Stimulated activated CD4-positive, alpha-beta T cell treated with anti-CD3 and anti-CD28 coated beads, TNF-alpha, amount 100 ng/mL, for 4 hours (primary cell): ENCODE results near the gene PIN1.

Experiments used
- DNase-seq, 3 experiments: peaks; one replicate each; pipeline ENCODE4 v3.0.0-alpha.2; 2020; ENCODE audit warnings: low read depth in 3 of 3

PIN1 gene

DNA sequence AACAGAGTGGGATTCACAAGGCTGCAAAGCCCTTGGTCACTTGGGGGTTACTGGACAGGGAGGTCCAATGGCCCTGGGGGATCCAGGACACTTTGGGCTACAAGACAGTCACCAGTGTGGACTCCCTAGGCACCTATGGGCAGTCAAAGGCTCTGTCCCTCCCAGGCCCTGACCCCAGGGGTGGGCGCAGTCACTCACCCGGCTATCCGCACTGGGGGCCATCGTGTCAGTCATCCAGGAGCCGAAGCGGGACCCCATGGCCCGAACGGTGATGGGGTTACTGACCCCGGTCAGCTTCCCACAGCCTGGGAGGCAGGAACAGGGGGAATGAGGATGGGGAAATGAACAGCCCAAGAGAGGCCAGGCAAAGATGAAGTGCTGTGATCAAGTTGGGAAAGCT, 21.5 kb downstream of the PIN1 start:
- no peak for DNase-seq

DNA sequence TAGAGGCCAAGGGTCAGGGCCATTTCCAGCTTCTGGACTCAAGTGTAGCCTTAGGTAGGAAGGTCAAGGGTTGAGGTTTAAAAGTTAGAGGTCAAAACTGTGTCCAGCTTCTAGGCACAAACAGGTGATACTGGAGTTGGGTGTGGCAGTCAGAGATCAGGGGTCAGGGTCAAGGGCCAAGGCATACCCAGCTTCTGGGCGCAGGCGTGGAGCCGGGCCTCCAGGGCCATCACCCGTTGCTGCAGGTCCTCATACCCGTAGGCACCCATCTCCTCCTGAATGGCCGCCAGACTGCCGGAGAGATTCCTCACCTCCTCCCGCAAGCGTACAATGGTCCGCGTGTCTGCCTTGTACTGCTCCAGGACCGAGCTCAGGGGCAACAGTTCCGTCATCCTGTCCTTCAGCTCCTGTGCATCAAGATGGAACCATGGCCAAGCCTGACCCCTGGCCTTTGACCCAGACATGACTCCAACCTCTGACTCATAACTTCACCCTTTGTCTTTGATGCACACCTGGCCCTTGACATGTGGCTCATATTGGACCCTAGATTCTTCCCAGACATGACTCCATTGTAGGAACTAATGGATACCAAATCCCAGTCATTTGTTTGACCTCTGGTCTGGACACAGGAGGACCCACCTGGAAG, 22.1 kb downstream of the PIN1 start:
- no peak for DNase-seq

DNA sequence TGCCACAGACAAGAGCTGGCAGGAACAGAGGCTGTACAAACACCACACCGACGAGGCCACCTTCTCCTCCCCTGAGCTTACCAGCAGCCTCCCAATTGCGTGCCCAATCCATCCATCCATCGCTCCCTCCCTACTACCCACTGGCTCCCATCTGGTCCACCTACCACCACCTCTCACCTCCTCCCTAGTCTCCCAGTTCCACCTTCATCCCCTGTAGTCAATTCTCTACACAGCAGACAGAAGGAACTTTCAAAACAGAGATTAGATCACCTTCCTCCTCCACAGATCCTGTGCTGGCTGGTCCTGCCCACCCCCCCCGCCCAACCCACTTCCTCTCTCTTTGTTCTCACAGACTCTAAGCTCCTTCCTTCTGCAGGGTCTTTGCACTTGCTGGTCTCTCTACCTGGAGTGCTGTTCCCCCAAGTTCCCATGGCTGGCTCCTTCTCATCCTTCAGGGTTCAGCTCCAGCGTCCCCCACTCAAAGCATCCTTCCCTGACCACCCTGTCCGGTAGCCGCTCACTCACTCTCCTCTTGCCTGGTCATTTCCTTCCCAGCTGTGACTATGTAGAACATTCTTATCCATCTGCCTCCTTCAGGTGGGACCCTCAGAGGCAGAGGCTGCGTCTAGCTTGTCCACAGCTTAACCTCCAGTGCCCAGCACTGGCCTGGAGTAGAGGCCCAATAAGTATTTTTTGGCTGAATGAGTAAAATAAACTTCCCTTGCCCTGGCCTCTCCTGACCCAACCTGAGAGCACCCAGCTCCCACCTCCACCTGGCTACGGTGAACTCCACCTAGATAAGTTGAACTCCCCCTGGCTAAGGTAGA, 23.0 kb downstream of the PIN1 start:
- DNase-seq = no peak

DNA sequence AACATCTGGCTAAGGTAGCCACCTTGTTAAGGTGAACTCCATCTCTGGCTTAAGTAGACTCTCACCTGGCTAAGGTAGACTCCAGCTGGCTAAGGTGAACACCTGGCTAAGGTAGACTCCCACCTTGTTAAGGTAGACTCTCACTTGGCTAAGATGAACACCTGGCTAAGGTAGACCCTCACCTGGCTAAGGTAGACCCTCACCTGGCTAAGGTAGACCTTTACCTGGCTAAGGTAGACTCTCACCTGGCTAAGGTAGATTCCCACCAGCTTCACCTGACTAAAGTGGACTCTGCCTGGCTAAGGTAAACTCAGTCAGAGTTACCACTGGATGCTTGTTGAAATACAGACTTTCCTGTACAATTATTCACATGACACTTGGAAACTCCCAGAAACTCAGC, 23.6 kb downstream of the PIN1 start:
- DNase-seq = no peak

DNA sequence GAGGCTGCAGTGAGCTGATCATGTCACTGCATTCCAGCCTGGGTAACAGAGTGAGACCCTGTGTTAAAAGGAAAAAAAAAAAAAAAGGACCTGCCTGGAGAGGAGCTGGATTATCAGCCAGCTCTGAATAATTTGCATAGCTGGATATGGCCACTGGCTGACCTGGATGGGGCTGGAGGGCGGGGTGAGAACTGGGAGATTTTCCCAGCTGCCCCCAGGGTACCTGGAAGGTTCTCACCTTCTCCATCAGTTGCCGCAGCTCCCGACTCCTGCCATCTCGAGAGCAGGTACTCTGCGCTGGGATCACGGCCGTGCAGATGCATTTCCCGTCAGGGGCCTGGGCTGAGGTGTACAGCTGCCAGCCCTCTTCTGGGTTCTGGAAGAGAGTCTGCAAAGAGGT, 25.3 kb downstream of the PIN1 start:
- DNase-seq = no peak

DNA sequence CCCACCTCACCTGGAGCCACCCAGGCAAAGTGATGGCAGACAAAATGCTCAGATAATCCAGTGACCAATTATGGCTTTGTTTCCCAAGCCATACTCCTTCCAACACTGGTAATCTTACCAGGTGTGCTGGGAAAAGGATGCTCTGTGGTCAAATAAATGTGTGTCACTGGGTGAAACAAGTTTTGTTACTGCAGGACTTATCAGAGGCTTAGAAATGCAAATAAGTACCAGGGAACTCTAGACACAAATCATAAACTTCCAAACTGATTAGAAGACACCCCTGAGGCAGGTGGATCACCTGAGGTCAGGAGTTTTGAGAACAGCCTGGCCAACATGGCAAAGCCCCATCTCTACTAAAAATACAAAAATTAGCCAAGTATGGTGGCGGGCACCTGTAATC, 26.4 kb downstream of the PIN1 start:
- DNase-seq = no peak

DNA sequence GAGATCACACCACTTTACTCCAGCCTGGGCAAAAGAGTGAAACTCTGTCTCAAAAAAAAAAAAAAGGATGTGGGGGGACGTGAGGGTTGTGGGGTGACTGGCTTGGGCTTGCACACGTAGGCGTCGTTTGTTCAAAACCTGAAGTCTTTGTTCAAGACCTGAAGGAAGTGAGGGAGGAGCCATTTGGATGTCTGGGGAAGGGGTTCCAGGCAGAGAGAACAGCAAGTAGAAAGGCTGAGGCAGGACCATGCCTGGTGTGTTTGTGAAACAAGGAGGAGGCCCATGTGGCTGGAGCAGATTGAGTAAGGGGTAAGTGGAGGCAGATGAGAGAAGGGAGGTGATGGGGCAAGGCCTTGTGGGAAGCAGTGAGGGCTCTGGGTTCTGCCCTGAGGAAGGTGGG, 27.8 kb downstream of the PIN1 start:
- DNase-seq = no peak

DNA sequence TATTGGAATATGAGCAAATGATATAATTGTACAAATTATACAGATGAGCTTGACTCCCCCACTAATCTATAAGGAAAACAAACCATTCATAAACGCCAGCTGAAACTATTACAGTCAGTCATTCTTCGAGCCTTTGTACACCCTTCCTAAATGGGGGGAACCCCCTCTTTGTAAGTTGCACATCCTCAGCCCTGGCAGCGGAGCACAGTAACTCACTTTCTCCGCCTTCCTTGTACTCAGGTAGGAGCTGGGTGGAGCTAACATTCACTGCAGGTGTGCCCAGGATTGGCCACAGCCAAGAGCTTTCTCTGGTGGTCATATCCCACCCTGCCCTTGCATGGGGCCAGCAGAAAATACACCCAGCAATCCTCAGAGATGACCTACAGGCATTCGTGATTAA, 28.6 kb downstream of the PIN1 start:
- no peak for DNase-seq

DNA sequence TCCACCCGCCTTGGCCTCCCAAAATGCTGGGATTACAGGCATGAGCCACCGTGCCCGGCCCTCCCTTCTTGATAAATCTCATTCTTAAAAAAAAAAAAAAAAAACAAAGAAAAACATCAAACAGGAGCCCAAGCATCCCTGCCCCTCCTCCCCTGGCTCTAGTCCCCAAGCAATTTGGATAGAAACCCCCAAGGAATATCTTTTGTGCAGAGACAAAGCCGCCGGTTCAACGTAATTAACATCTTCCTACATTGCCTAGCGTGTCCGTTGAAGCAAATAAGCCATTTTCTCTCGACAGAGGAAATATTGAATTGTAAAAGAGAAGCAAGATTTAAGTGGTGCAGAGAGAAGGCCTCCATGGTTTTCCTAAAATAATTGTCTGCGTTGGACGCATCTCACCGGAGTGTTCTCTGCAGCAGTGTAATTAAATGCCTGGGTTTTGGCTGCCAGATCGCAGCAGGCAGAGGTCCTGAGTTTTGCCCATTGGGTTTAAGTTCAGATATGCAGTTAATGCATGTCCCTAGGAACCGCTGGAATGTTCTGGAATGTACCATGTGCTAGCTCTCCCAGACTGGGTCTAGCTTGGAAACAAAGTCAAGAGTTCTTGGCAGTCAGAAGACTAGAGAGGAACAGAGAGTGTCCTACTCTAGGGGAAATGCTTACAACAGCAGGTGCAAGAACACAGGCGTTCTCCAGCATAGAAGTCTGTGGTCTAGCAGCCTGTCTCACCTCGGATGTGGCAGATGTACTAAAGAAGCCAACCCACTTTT, 30.8 kb downstream of the PIN1 start:
- no peak for DNase-seq

DNA sequence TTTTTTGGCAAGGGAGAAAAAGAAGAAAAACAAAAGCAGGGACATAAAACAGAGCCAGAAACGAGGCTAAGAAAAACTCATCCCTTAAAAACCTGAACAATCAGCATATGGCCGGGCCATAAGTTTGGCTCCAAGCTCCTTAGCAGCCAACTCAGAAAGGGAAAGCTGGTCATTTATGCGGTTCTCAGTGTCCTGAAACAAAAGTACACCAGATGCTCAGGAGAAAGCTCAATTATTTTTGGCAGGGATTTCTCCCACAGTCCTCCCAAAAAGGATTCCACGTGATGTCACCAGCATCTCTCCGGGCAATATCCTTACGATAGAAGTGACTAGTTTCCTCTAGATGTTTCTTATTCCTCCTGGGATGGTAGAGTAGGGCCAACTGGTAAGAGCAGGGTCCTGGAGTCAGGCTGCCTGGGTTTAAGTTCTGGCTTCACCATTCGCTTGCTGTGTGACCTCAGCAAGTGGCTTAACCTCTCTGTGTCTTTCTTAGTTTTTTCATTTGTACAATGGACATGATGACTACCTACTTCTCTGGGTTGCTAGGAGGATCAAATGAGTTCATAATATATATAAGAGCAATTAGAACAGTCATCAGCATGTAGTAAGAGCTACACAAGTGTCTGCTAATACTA, 34.0 kb downstream of the PIN1 start:
- no peak for DNase-seq

DNA sequence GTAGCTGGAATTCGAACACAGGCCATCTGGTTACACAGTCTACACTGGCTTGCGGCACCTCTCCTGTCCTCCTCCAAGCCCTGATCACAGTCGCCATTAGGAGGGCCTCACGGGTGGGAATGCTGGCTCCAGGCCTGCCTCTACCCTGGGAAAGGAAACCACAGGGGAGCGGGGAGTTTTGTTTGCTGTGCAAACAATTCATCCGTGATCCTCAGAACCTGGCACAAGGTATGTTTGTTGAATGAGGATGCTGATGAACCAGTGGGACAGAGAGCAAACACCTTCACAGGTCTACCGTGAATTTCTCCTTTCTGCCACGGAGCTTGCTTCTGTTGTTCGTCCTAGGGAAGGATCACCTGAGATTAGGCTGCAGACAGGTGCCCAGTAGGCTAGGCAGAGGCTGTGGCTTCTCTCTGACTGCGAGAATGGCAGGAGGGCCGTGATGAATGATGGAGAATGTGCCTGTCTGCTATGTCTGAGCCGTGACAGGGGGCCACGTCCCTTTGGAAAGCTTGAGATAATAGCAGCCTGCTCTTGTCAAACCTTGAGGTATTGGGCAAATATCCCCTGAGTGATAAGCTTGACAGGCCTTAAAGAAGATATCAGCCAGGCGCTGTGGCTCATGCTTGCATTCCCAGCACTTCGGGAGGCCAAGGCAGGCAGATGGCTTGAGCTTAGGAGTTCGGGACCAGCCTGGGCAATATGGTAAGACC, 36.7 kb downstream of the PIN1 start:
- DNase-seq = no peak

DNA sequence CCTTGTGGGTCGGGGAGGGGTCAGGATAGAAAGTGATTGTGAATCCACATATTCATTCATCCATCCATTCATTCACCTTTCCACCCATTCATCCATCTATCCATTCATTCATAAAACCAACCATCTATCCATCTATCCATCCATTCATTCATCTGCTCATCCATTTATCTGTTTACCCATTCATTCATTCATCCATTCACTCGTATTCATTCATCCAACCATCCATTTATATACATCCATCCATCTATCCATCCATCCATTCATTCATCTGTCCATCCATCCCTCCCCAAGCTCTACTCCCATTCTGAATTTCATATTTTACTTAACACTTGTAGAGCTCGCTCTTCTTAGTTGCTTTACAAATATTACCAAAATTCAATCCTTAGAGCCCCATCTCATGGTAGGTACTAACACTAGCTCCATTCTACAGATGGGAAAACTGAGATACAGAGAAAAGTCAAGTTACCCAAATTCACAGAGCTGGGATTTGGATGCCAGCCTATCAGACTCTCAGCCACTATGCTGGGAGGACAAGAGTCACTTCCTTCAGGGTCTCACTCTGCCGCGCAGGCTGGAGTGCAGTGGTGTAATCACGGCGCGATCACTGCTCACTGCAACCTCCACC, 37.6 kb downstream of the PIN1 start:
- no peak for DNase-seq

DNA sequence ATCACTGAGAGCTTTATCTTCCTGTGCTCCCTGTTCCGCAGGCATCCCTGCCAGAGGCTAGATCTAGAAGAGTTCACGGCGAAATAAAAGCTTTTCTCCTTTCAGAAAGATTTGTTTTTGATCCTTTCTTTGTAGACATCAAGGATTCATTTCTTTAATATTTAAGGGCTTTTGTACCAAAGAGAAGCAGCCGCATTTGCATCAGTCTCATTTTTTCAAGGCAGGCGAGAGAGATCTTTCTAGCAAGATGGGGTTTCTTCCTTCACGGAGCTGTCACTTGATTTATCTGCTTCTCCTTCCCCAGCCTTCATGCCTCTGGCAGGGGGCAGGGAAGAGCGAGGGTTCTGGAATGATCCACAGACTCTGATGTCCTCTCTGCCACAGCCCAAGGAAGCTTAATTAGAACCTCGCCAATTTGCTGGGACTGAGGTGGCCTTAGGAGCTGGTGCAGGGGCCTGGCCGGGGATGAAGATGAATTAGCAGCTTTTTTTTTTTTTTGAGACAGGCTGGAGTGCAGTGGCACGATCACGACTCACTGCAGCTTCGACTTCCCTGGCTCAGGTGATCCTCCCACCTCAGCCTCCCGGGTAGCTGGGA, 40.0 kb downstream of the PIN1 start:
- DNase-seq = no peak

DNA sequence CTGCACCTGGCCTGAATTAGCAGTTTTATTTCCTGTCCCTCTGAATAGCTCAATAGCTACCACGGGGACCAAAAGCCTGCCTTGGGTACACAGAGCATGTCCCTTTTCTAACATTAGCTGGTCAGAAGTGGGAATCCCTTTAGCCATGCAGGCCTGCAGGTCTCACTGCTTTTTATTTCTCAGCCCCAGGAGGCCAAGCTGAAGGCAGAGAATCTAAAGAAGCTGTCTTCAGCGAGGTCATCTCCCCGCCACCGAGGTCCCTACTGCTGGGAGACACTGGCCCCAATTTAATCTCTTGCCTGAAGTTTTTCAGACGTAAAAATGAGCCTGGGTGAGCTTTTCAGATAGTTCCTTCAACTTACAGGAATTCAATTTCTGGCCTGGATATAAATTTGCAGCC, 40.7 kb downstream of the PIN1 start:
- DNase-seq = no peak

DNA sequence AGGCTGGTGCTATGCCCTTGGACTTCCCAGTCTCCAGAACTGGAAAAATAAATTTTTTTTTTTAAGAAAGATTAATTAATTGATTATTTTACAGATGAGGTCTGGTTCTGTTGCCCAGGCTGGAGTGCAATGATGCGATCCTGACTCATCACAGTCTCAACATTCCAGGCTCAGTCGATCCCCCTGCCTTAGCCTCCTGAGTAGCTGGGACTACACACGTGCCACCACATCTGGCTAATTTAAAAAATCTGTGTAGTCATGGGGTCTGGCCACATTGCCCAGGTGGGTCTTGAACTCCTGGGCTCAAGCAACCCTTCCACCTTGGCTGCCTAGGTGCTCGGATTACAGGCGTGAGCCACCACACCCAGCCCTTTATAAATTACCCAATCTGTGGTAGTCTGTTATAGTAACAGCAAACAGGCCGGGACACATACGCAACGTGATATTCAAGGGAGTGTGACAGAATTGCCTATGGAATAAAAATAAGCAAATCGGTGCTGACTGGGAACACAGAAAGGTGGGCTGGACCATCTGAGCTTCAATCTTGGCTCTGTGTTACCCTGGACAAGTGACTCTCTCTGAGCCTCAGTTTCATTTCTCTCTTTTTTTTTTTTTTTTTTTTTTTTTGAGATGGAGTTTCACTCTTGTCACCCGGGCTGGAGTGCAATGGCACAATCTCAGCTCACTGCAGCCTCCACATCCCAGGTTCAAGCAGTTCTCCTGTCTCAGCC, 42.8 kb downstream of the PIN1 start:
- DNase-seq = no peak

DNA sequence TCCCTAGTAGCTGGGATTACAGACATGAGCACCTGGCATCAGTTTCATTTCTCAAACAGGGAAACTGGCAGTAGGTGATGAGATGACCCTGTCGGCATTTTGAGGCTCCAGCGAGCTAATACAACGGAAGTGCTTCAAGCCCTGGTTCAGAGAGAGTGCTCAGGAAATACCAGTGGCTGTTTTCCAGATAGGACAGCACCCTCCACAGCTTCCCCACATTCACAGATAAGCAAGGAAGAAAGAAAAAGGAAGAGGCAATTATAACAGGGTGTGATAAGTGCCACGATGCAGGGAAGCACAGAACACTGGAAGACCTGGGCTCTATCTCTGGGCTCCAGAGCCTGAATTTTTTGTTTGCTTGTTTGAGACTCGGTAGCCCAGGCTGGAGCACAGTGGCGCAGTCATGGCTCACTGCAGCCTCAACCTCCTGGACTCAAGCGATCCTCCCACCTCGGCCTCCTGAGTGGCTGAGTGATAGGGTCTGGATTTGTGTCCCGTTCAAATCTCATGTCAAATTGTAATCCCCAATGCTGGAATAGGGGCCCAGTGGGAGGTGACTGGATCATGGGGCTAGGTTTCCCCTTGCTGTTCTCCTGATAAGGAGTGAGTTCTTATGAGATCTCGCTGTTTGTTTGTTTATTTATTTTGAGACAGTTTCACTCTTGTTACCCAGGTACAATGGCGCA, 43.5 kb downstream of the PIN1 start:
- DNase-seq = no peak

DNA sequence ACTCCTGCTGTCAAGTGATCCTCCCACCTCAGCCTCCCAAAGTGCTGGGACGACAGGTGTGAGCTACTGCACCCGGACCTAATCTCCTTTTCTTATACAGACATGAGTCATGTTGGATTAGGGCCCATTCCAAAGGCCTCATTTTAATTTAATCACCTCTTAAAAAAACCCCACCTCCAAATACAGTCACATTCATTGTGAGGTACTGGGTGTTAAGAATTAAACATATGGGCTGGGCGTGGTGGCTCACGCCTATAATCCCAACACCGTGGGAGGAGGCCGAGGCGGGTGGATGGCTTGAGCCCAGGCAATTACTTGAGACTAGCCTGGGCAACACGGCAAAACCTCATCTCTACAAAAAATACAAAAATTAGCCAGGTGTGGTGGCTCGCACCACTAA, 46.6 kb downstream of the PIN1 start:
- DNase-seq = no peak

DNA sequence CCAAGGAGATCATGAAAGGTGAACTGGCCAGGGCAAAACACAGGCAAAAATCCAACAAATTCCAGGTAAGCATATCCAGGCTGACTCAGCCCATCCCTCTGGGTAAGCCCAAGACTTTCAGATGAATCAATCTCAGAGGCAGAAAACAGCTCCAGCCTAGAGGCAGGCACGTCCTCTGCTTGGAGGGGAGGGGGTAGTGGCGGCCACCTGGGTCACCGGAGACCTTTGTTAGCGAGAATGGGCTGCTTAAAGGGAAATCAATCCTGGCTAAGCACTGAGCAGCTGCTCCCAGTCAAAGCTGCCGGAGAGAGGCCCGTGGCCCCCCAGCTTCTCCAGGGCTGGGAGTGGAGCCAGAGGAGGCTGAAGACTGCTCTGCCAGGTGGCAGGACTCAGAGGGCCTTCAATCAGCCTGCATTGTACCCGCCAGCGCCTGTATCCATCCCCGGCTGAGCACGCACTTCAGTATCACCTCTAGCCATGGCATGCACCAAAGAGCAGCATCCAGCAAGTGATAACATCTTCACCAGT, 48.2 kb downstream of the PIN1 start:
- DNase-seq = no peak

DNA sequence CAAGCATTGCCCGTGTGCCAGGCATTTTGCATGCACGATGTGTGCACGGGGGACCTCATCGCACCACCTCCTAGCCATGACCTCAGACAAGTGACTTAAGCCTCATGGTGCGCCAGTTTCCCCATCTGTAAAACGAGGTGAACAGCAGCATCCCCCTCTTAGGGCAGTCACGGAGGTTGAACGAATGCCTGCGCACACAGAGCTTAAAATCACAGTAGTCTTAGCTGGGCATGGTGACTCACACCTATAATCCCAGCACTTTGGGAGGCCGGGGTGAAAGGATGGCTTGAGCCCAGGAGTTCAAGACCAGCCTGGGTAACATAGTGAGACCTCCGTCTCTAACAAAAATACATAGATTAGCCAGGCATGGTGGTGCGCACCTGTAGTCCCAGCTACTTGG, 48.6 kb downstream of the PIN1 start:
- no peak for DNase-seq
